ENCODE data around the gene COL23A1.
A peak's percentile ranks its signal among the peaks of the same experiment; 100 is the strongest.

The COL23A1 gene

DNA sequence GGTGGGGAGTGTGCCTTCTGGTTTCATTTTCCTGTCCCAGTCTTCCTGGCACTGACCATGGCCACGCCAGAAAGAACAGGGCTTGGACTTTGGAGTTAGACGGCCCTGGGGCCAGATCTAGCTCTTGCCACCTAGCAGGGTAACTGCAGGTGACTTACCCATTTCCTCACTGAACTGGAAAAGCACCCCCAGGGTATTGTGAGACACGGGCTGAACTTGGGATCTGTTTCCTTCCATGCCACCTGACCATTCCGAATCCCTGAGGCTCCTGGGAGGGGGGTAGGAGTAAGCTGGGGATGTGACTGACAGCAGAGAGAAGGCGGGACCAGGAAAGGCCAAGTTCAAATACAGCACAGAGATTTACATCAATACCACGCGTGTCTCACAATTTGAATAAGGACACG lies 376.4 kb downstream of the COL23A1 start:
- no peak for DNase-seq

- no peak for DNase-seq
Observed at GRCh38 chr5:178213003-178213461, 377.2 kb downstream of the COL23A1 start.

DNA sequence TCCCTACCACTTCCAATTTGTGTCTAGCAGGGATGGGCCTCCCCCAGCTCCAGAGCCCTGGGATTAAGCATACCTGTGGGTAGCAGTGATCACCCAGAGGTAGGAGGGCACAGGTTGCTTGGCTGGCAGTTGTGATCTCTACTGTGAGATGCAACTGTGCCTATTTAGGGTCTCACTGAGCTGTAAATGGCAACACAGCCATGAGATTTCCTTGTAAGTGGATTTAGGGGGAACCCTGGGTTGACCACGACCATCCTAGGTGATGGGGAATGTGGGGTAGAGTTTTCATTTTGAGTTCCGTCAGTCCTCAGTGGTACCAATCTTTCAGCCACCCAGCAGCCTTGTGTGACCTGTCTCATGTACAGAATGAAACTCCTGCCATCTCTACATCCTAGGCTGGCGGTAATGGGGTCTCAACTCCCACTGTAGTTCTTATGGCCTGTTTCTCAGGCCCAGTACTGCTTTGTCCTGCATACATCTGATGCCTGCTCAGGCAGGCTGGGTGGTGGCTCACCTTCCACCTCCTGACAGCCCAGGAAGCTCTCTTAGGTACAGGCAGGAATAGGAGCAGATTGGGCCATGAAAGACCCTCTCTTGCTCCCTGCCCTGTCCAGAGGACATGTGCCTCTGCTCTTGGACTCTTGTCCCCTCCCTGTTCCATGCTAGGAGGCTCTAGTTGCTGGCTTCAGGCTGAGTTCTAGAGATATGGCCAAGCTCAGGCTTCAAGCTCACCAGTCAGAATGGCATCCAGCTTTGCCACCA lies 377.8 kb downstream of the COL23A1 start:
- DNase-seq, result no peak

- no peak for DNase-seq
Observed at GRCh38 chr5:178211095-178212048, 378.8 kb downstream of the COL23A1 start.

GRCh38 chr5:178210686-178211085 lies 379.5 kb downstream of the COL23A1 start:
- no peak for DNase-seq

DNA sequence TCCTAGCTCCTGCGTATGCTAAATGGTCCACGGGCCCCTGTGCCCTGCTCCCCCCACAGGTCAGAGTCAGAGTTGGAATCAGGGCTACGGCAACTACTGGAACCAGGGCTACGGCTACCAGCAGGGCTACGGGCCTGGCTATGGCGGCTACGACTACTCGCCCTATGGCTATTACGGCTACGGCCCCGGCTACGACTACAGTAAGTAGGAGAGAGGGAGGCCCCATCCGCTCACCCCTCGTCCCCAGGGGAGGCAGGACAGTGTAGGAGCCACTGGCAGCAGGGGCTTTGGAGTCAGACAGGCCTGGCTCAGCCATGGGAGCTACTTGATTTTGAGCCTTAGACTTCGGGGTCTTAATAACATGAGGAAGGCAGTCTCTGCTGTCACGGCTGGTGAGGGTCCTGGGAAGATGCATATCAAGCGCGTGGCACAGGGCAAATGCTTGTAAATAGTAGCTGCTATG lies 380.1 kb downstream of the COL23A1 start:
- no peak for DNase-seq

GRCh38 chr5:178209334-178210072 lies 380.7 kb downstream of the COL23A1 start:
- DNase-seq, result no peak

- DNase-seq, result no peak
Observed at GRCh38 chr5:178208540-178209227, 381.5 kb downstream of the COL23A1 start.

- no peak for DNase-seq
Observed at GRCh38 chr5:178207917-178208280, 382.3 kb downstream of the COL23A1 start.

GRCh38 chr5:178207183-178207916 lies 382.8 kb downstream of the COL23A1 start:
- DNase-seq, result no peak

DNA sequence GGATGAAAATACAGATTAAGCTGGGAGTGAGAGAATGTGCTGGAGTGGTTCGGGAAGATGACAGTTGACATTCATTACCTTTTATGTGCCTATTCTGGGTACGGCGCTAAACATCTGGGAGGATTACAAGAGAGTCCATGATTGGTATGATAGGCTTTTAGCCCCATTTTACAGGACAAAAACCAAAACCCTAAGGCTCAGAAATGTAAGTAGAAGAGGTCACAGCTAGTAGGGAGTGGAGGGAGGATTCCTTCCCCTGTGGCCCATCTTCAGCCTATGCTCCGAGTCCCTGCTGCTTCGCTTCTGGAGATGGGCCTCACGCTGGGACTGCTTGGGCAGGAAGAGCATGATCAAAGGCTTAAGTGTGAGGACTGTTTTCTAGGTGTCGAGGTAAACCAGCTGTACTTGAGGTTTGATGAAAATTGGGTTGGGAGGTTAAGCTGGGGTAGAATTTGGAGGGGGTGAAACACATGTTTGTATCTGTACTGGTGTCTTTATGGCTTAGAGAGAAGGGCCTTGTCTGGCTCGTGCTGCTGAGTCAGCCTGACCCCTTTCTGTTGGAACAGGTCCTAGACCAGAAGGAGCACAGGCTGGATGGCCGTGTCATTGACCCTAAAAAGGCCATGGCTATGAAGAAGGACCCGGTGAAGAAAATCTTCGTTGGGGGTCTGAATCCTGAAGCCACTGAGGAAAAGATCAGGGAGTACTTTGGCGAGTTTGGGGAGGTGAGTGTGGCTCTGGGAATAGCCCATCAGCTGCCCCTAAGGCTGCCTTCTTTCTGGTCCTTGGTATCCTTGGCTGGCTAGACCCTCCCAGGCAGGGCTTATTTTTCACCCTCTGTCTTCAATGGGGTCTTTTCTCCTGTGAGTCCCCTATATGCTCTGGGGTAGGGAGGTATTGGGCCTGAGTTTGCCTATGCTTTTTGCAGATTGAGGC lies 383.8 kb downstream of the COL23A1 start:
- no peak for DNase-seq

GRCh38 chr5:178205749-178206047 lies 384.5 kb downstream of the COL23A1 start:
- DNase-seq, result no peak

GRCh38 chr5:178204935-178205748 lies 385.1 kb downstream of the COL23A1 start:
- DNase-seq, result peak; percentile 18

- peak; percentile 88 for DNase-seq
Observed at GRCh38 chr5:178204182-178204934, 385.8 kb downstream of the COL23A1 start, which contains the start of gene HNRNPAB. HNRNPAB (plus strand) TSS chr5:178204533; CDS start chr5:178204838, 305 bp downstream.

DNA sequence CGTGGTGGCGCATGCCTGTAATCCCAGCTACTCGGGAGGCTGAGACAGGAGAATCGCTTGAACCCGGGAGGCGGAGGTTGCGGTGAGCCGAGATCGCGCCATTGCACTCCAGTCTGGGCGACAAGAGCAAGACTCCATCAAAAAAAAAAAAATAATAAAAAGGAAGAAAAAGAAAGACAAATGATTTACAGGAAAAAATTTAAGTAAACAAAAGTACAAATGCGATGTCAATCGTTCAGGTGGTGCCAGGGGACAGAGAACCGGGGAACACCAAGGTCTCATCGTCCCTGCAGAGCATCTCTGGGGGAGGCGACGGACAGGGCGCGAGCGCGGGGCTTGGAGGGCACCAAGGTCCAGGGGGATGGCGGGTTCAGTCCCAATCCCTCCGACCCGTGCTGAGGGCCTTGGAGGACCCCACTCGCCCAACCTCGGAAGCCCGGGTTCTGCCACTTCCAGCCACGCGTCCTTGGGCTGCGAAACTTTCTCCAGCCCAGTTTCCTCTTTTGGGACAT lies 386.5 kb downstream of the COL23A1 start:
- DNase-seq, result no peak

- DNase-seq, result no peak
Observed at GRCh38 chr5:178202541-178202940, 387.7 kb downstream of the COL23A1 start.

- no peak for DNase-seq
Observed at GRCh38 chr5:178201927-178202235, 388.3 kb downstream of the COL23A1 start.

- DNase-seq, result no peak
Observed at GRCh38 chr5:178201221-178201926, 388.8 kb downstream of the COL23A1 start.
